Body of pancreas (tissue), 4 donors: Measurements from ENCODE around the gene ADAM20. TPM values are rescaled to one million over a fixed set of nuclear protein-coding genes. Genes with fewer than 3 reads are reported as not detected.

Source experiments
- ATAC-seq: fragments of 150-250 bp; one replicate; pipeline ENCODE4 v1.9.1; 2016
- DNase-seq, 4 donors: peaks; one replicate each; pipeline ENCODE4 v3.0.0-alpha.2; 2019
- H3K27ac ChIP-seq, 4 donors: fragments of 200-600 bp; sonication (generic); 1 replicate in 3 of 4; 2 replicates in 1 of 4; pipeline versions ENCODE4 v1.5.1 to v1.6.1; 2016 to 2019; ENCODE audit warnings: mild to moderate bottlenecking in 1 of 4, mixed read lengths in 1 of 4, moderate library complexity in 1 of 4
- H3K27me3 ChIP-seq, 2 donors: fragments of 200-600 bp; sonication (generic); one replicate each; pipeline ENCODE4 v1.6.0; 2016; ENCODE audit warnings: mild to moderate bottlenecking in 1 of 2
- H3K36me3 ChIP-seq, 2 donors: fragments of 200-600 bp; sonication (generic); replicated peaks in 1 of 2; 2 replicates each; pipeline ENCODE4 v1.5.1; 2016; ENCODE audit warnings: low read depth in 2 of 2; ENCODE audit not compliant: insufficient read depth in 1 of 2
- H3K4me1 ChIP-seq: fragments of 200-600 bp; sonication (generic); one replicate; pipeline ENCODE4 v1.6.0; 2016
- H3K4me3 ChIP-seq, 2 donors: fragments of 200-600 bp; sonication (generic); 1 replicate in 1 of 2; 2 replicates in 1 of 2; pipeline ENCODE4 v1.5.1; 2016 to 2019
- H3K9me3 ChIP-seq, 3 donors: fragments of 200-600 bp; sonication (generic); 1 replicate in 2 of 3; 2 replicates in 1 of 3; pipeline ENCODE4 v1.5.1; 2016
- CTCF ChIP-seq, 7 experiments: fragments of 450-650 bp in 4 of 7; fragments of 200-600 bp in 3 of 7; sonication (generic) in 3 of 7; IDR thresholded peaks; one replicate each; pipeline ENCODE4 v1.5.1; 2016 to 2019; ENCODE audit warnings: antibody characterized with exemption in 7 of 7
- POLR2A ChIP-seq, 3 donors: fragments of 450-650 bp; IDR thresholded peaks; one replicate each; pipeline ENCODE4 v1.6.1; 2016; ENCODE audit warnings: antibody characterized with exemption in 3 of 3, mild to moderate bottlenecking in 2 of 3
- WGBS, 2 donors: methylation state at CpG; one replicate each; pipeline ENCODE4 v1.1.5; 2017; 5-methylcytosine and 5-hydroxymethylcytosine counted together
- intact Hi-C: fragments of 100-400 bp; cut with DNase I; formaldehyde crosslinking; loops from one replicate; pipeline ENCODE4 v1.15.1; 2023
- total RNA-seq, 2 donors: library from RNA; depleted of rRNA; stranded (reverse); fragments of >200 nt; gene quantifications; one replicate each; pipeline ENCODE4 v1.1.0, GENCODE V29; 2016

Gene ADAM20
- 1 to 10 TPM; 1.3 to 3.1 TPM for total RNA-seq

DNA sequence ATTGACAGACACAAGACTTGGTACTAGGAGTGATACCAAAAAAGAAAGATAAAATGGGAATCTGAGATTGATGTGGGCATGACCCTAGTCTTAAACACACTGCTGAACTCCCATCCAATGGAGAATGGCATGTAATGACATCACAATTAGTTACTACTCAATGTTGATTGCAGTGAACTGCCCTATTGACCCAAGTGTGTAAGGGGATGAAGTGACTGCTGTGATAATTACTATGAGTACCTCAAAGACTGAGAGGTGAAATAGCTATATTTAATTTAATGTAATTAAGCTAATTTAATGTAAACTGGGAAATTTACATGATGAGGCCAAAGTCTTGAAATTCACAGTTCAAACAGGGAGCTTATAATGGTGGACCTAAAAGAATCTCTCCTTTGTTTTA, at the start of gene ADAM20:
Gene ADAM20 (minus strand): TSS at position 101 of the 400 bp plus-strand sequence. CDS start 10,247 bp downstream, outside the sequence.
- no peak within 1 kb of the TSS for H3K4me3 ChIP-seq
- intact Hi-C loops: no loop called here
- H3K9me3 ChIP-seq: no peaks in the 10 kb centered on the region
- no peak for TF ChIP-seq POLR2A (IDR thresholded peaks at IDR 0.05)
- TF ChIP-seq CTCF (IDR thresholded peaks at IDR 0.05): no peak
- H3K36me3 ChIP-seq: no peaks in the 10 kb centered on the region
- ATAC-seq (no peak), DNase-seq (no peak)
- H3K27ac ChIP-seq: no peak within 1 kb of the TSS
- no peaks in the 10 kb centered on the region for H3K27me3 ChIP-seq
- H3K4me1 ChIP-seq: no peaks in the 10 kb centered on the region

- Histone ChIP-seq H3K4me1 (no peaks in the 10 kb centered on the region), H3K9me3 (no peaks in the 10 kb centered on the region), H3K27ac (no peak overlapping the region), H3K27me3 (no peaks in the 10 kb centered on the region), H3K36me3 (peaks cover 0 to 5% of the 10 kb centered on the region in 2 donors), H3K4me3 (no peak overlapping the region)
- intact Hi-C loops: no loop called here
- no peak for TF ChIP-seq CTCF (IDR thresholded peaks at IDR 0.05)
- no peak for TF ChIP-seq POLR2A (IDR thresholded peaks at IDR 0.05)
- ATAC-seq (no peak), DNase-seq (no peak)
- WGBS, 2 donors: 85 to 97% methylated on average over 2 of the region's 2 CpGs
Measured at GRCh38 chr14:70576891-70577290, 42.1 kb upstream of the ADAM20 start.

DNA sequence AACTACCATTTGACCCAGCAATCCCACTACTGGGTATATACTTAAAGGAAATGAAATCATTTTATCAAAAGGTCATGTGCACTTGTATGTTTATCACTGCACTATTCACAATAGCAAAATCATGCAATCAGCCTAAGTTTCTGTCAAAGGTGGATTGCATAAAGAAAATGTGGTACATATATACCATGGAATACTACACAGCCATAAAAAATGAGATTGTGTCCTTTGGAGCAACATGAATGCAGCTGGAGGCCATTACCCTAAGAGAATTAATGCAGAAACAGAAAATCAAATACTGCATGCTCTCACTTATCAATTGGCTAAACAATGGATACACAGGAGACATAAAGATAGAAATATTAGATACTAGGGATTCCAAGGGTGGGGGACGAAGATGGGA, 38.2 kb upstream of the ADAM20 start:
- H3K27me3 ChIP-seq: no peaks in the 10 kb centered on the region
- DNase-seq (no peak), ATAC-seq (no peak)
- no peak for TF ChIP-seq CTCF (IDR thresholded peaks at IDR 0.05)
- no peak for TF ChIP-seq POLR2A (IDR thresholded peaks at IDR 0.05)
- intact Hi-C loops: no loop called here
- WGBS, 2 donors: 93 to 100% methylated on average over 1 of the region's 1 CpG
- no peaks in the 10 kb centered on the region for H3K4me1 ChIP-seq
- H3K9me3 ChIP-seq: no peaks in the 10 kb centered on the region
- peaks cover 0 to 2% of the 10 kb centered on the region in 2 donors for H3K36me3 ChIP-seq
- no peak overlapping the region for H3K27ac ChIP-seq
- no peak overlapping the region for H3K4me3 ChIP-seq

DNA sequence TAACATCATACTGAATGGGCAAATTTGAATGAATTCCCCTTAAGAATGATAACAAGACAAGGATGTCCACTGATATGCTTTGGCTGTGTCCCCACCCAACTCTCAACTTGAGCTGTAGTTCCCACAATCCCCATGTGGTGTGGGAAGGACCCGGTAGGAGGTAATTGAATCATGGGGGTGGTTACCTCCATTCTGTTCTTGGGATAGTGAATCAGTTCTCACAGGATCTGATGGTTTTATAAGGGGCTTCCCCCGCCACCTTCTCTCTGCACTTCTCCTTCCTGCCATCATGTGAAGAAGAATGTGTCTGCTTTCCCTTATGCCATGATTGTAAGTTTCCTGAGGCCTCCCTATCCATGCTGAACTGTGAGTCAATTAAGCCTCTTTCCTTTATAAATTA, 36.3 kb upstream of the ADAM20 start:
- H3K9me3 ChIP-seq: no peaks in the 10 kb centered on the region
- no peak overlapping the region for H3K27ac ChIP-seq
- peaks cover 0 to 2% of the 10 kb centered on the region in 2 donors for H3K36me3 ChIP-seq
- no peaks in the 10 kb centered on the region for H3K27me3 ChIP-seq
- H3K4me1 ChIP-seq: no peaks in the 10 kb centered on the region
- ATAC-seq: no peak
- DNase-seq: no peak
- H3K4me3 ChIP-seq: no peak overlapping the region
- 95 to 100% methylated on average over 2 of the region's 2 CpGs for WGBS, 2 donors
- intact Hi-C loops: no loop called here
- TF ChIP-seq POLR2A (IDR thresholded peaks at IDR 0.05) (no peak), CTCF (IDR thresholded peaks at IDR 0.05) (no peak)

DNA sequence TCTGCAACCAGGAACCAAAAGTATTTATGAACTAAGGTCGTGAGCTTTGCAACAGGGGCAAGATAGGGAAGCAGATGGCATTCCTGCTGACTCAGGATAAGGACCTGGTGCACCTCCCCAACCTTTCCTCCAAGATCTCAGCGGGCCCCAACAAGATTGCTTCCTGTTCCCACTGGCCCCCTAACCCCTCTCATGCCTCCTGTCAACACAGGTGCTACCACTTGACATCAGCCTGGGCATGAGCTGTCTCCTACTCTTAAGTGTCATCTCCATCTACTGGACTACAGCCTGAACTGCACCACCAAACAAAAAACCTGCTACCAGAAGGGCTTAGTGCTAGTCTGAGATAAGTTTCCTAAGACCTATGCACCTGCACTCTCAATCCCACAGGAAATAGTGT, 33.0 kb upstream of the ADAM20 start:
- H3K27me3 ChIP-seq: no peaks in the 10 kb centered on the region
- no peak overlapping the region for H3K4me3 ChIP-seq
- DNase-seq (no peak), ATAC-seq (no peak)
- H3K27ac ChIP-seq: no peak overlapping the region
- intact Hi-C loops: no loop called here
- H3K9me3 ChIP-seq: no peaks in the 10 kb centered on the region
- WGBS, 2 donors: 49 to 63% methylated on average over 2 of the region's 2 CpGs
- TF ChIP-seq POLR2A (IDR thresholded peaks at IDR 0.05): no peak
- TF ChIP-seq CTCF (IDR thresholded peaks at IDR 0.05): peak in 4 of 7 experiments; percentile 17 to 43 (median 26)
- no peaks in the 10 kb centered on the region for H3K36me3 ChIP-seq
- no peaks in the 10 kb centered on the region for H3K4me1 ChIP-seq
